HCT116 (cell line): Measurements from ENCODE around the gene SVEP1. TPM values are rescaled to one million over a fixed set of nuclear protein-coding genes. Genes with fewer than 3 reads are reported as not detected.

Experiments used
- ATAC-seq: fragments of 200-7000 bp; cut with Tn5 transposase; 2 replicates; pipeline ENCODE4 v1.9.1; 2020; ENCODE audit warnings: mild to moderate bottlenecking, moderate library complexity
- BruUV-seq: library from RNA; stranded (reverse); fragments of 400-500 nt; replicated peaks from 2 replicates; lab custom pipeline; 2021; lab: Mats Ljungman, UMichigan
- CTCF ChIA-PET: fragments of 300-600 bp; sonication (Branson Sonifier 250); formaldehyde crosslinking; loops from one replicate; lab custom pipeline; 2021; ENCODE audit warnings: antibody characterized with exemption; lab: Charles Lee
- POLR2A ChIA-PET: fragments of 300-600, 350-600 bp; sonication (Branson Sonifier 250); formaldehyde crosslinking; loops from one replicate; lab custom pipeline; 2021; ENCODE audit warnings: antibody characterized with exemption; lab: Charles Lee
- RAD21 ChIA-PET, 2 experiments: fragments of 300-600 bp; sonication (Branson Sonifier 250); formaldehyde crosslinking; loops; one replicate each; lab custom pipeline; 2023; ENCODE audit warnings: low total read pairs in 2 of 2; ENCODE audit not compliant: uncharacterized antibody in 2 of 2, unreplicated experiment in 2 of 2, low non-redundant PET in 1 of 2; lab: Charles Lee
- DNase-seq: peaks from one replicate; pipeline ENCODE4 v3.0.0-alpha.2; 2010; ENCODE audit warnings: low read depth, low spot score
- H2AFZ ChIP-seq: fragments of 200-600 bp; shearing (Covaris generic), sonication (generic); 2 replicates; pipeline ENCODE4 v1.6.1; 2017; ENCODE audit warnings: low read depth, mixed run types, mixed read lengths, antibody characterized with exemption, low read length; ENCODE audit not compliant: poor library complexity, severe bottlenecking
- H3K27ac ChIP-seq: 2 replicates; pipeline ENCODE4 v1.5.1; 2012; ENCODE audit warnings: low read depth, low read length
- H3K27me3 ChIP-seq: fragments of 200-600 bp; sonication (generic); 2 replicates; pipeline ENCODE4 v1.6.1; 2016; ENCODE audit warnings: mixed run types, low read length, mixed read lengths; ENCODE audit not compliant: insufficient read depth
- H3K36me3 ChIP-seq, 2 experiments: fragments of 200-500 bp in 1 of 2; fragments of 200-600 bp in 1 of 2; sonication (Bioruptor generic) in 1 of 2; sonication (generic) in 1 of 2; 2 replicates each; pipeline versions ENCODE4 v1.5.1 to v1.6.1; 2014 to 2016; ENCODE audit warnings: low read length in 2 of 2, inconsistent platforms in 1 of 2, mixed read lengths in 1 of 2, mixed run types in 1 of 2; ENCODE audit not compliant: insufficient read depth in 2 of 2, control insufficient read depth in 1 of 2
- H3K4me1 ChIP-seq, 2 experiments: fragments of 200-600 bp in 1 of 2; sonication (generic) in 1 of 2; 2 replicates each; pipeline versions ENCODE4 v1.5.1 to v1.6.1; 2012 to 2017; ENCODE audit warnings: low read length in 2 of 2, inconsistent platforms in 1 of 2, mild to moderate bottlenecking in 1 of 2, mixed read lengths in 1 of 2, mixed run types in 1 of 2, moderate library complexity in 1 of 2; ENCODE audit not compliant: insufficient read depth in 2 of 2, control insufficient read depth in 1 of 2
- H3K4me2 ChIP-seq: fragments of 200-600 bp; sonication (generic); 2 replicates; pipeline ENCODE4 v1.6.1; 2017; ENCODE audit warnings: mixed run types, low read length, mixed read lengths
- H3K4me3 ChIP-seq, 2 experiments: fragments of 200-600 bp in 1 of 2; sonication (generic) in 1 of 2; replicated peaks in 1 of 2; 2 replicates each; pipeline ENCODE4 v1.5.1; 2011 to 2016; ENCODE audit warnings: low read length in 2 of 2, control low read depth in 1 of 2, low read depth in 1 of 2, mild to moderate bottlenecking in 1 of 2, mixed read lengths in 1 of 2, mixed run types in 1 of 2
- H3K79me2 ChIP-seq: fragments of 200-600 bp; sonication (generic); 2 replicates; pipeline ENCODE4 v1.6.1; 2017; ENCODE audit warnings: mild to moderate bottlenecking, mixed run types, low read length, moderate library complexity, mixed read lengths; ENCODE audit not compliant: insufficient read depth
- H3K9ac ChIP-seq: fragments of 200-600 bp; sonication (generic); 2 replicates; pipeline ENCODE4 v1.6.1; 2016; ENCODE audit warnings: low read length, mixed read lengths
- H3K9me2 ChIP-seq: fragments of 200-600 bp; sonication (generic), shearing (Covaris generic); 2 replicates; pipeline ENCODE4 v1.6.1; 2017; ENCODE audit warnings: mixed run types, mild to moderate bottlenecking, moderate library complexity; ENCODE audit not compliant: insufficient read depth
- H3K9me3 ChIP-seq, 2 experiments: fragments of 200-500 bp in 1 of 2; fragments of 200-600 bp in 1 of 2; sonication (Bioruptor generic) in 1 of 2; sonication (generic) in 1 of 2; 2 replicates each; pipeline ENCODE4 v1.6.1; 2014 to 2017; ENCODE audit warnings: low read length in 2 of 2, mixed read lengths in 2 of 2, inconsistent platforms in 1 of 2, low read depth in 1 of 2, mild to moderate bottlenecking in 1 of 2, mixed run types in 1 of 2, moderate library complexity in 1 of 2; ENCODE audit not compliant: control insufficient read depth in 1 of 2, insufficient read depth in 1 of 2
- H4K20me1 ChIP-seq: fragments of 200-600 bp; sonication (generic), shearing (Covaris generic); 2 replicates; pipeline ENCODE4 v1.6.1; 2017; ENCODE audit warnings: mixed run types, mild to moderate bottlenecking, moderate library complexity; ENCODE audit not compliant: insufficient read depth
- ATF3 ChIP-seq: IDR thresholded peaks from 2 replicates; pipeline ENCODE4 v1.6.1; 2012
- CBX3 ChIP-seq: IDR thresholded peaks from 2 replicates; pipeline ENCODE4 v1.6.1; 2012; ENCODE audit warnings: low read depth
- CEBPB ChIP-seq: IDR thresholded peaks from 2 replicates; pipeline ENCODE4 v1.6.1; 2012; ENCODE audit warnings: low read depth
- EZH2 ChIP-seq: fragments of 200-600 bp; sonication (generic); IDR thresholded peaks from 2 replicates; pipeline ENCODE4 v1.6.1; 2017; ENCODE audit warnings: antibody characterized with exemption, mixed run types
- EZH2phosphoT487 ChIP-seq: fragments of 200-600 bp; IDR thresholded peaks from 2 replicates; pipeline ENCODE4 v1.6.1; 2018; ENCODE audit warnings: antibody characterized with exemption, borderline replicate concordance
- FOSL1 ChIP-seq: IDR thresholded peaks from 2 replicates; pipeline ENCODE4 v1.6.1; 2012; ENCODE audit warnings: low read depth
- MAX ChIP-seq: IDR thresholded peaks from 2 replicates; pipeline ENCODE4 v1.6.1; 2012
- POLR2A ChIP-seq: IDR thresholded peaks from 2 replicates; pipeline ENCODE4 v1.7.0; 2011; ENCODE audit warnings: borderline replicate concordance; ENCODE audit not compliant: insufficient read depth, insufficient read length; ENCODE audit errors: extremely low read depth
- RAD21 ChIP-seq: IDR thresholded peaks from 2 replicates; pipeline ENCODE4 v1.6.1; 2012; ENCODE audit warnings: low read depth, mild to moderate bottlenecking
- REST ChIP-seq: IDR thresholded peaks from 2 replicates; pipeline ENCODE4 v1.6.1; 2012; ENCODE audit warnings: low read depth
- SIN3A ChIP-seq: IDR thresholded peaks from 2 replicates; pipeline ENCODE4 v1.6.1; 2012; ENCODE audit warnings: low read depth
- SRF ChIP-seq: IDR thresholded peaks from 2 replicates; pipeline ENCODE4 v1.6.1; 2012; ENCODE audit warnings: low read depth
- TCF7L2 ChIP-seq: IDR thresholded peaks from 2 replicates; pipeline ENCODE4 v1.7.0; 2011; ENCODE audit warnings: borderline replicate concordance, inconsistent platforms; ENCODE audit not compliant: insufficient read depth, insufficient read length; ENCODE audit errors: extremely low read depth
- YY1 ChIP-seq: IDR thresholded peaks from 2 replicates; pipeline ENCODE4 v1.6.1; 2011; ENCODE audit warnings: low read length, low read depth, moderate library complexity, mild to moderate bottlenecking; ENCODE audit not compliant: insufficient replicate concordance; ENCODE audit errors: extremely low read depth
- ZBTB33 ChIP-seq: IDR thresholded peaks from 2 replicates; pipeline ENCODE4 v1.6.1; 2011; ENCODE audit warnings: mild to moderate bottlenecking, low read length, moderate library complexity; ENCODE audit not compliant: insufficient replicate concordance; ENCODE audit errors: extremely low read depth
- ZFX ChIP-seq: fragments of 450-650 bp; IDR thresholded peaks from 2 replicates; pipeline ENCODE4 v1.6.1; 2017
- ZNF274 ChIP-seq: fragments of 200-500 bp; sonication (Bioruptor generic); IDR thresholded peaks from 2 replicates; pipeline ENCODE4 v1.6.1; 2014; ENCODE audit warnings: mild to moderate bottlenecking, low read depth, low read length, inconsistent platforms
- intact Hi-C: fragments of 100-400 bp; cut with micrococcal nuclease; formaldehyde crosslinking; loops from 2 replicates; pipeline ENCODE4 v1.10.0; 2022
- total RNA-seq: library from RNA; stranded (reverse); gene quantifications from one replicate; pipeline ENCODE4 v1.2.1, GENCODE V29; 2021; ENCODE audit not compliant: unreplicated experiment
- TF ChIP-seq, protein P1 (sequence below), 3 experiments: fragments of 200-600 bp in 1 of 3; sonication (generic) in 1 of 3; IDR thresholded peaks in 2 of 3; conservative IDR thresholded peaks in 1 of 3; 2 replicates each; pipeline ENCODE4 v1.5.1; 2012 to 2017; ENCODE audit warnings: low read depth in 2 of 3, low read length in 2 of 3, antibody characterized with exemption in 1 of 3, borderline replicate concordance in 1 of 3, control low read depth in 1 of 3, mild to moderate bottlenecking in 1 of 3, mixed read lengths in 1 of 3, mixed run types in 1 of 3, moderate library complexity in 1 of 3; ENCODE audit not compliant: insufficient read depth in 1 of 3

SVEP1 gene
- total RNA-seq, 1 experiment from 2014 or later = 0.15 TPM

- intact Hi-C loops = no loop called here
- DNase-seq (no peak), ATAC-seq (no peak)
- Histone ChIP-seq H3K4me3 (no peak overlapping the region), H3K27me3 (no peaks in the 10 kb centered on the region), H3K9ac (no peak overlapping the region), H3K9me3 (no peaks in the 10 kb centered on the region), H3K79me2 (no peaks in the 10 kb centered on the region), H3K27ac (no peak overlapping the region), H3K36me3 (no peaks in the 10 kb centered on the region), H3K9me2 (no peaks in the 10 kb centered on the region), H4K20me1 (no peaks in the 10 kb centered on the region), H2AFZ (no peak overlapping the region), H3K4me2 (no peak overlapping the region), H3K4me1 (peaks cover 4 to 6% of the 10 kb centered on the region in 2 experiments; a peak in 3 of 4 replicates)
- RAD21 ChIA-PET = no interaction called here
- CTCF ChIA-PET = no interaction called here
- POLR2A ChIA-PET = no interaction called here
- no TSS peak for BruUV-seq
- TF ChIP-seq FOSL1 (no peak), SRF (no peak), ZNF274 (no peak), ATF3 (no peak), EZH2 (no peak), CEBPB (no peak), TCF7L2 (no peak), ZBTB33 (no peak), RAD21 (no peak), MAX (no peak), REST (no peak), CBX3 (no peak), SIN3A (no peak), YY1 (no peak), ZFX (no peak), EZH2phosphoT487 (no peak), POLR2A (no peak)
- TF ChIP-seq, protein P1, sequence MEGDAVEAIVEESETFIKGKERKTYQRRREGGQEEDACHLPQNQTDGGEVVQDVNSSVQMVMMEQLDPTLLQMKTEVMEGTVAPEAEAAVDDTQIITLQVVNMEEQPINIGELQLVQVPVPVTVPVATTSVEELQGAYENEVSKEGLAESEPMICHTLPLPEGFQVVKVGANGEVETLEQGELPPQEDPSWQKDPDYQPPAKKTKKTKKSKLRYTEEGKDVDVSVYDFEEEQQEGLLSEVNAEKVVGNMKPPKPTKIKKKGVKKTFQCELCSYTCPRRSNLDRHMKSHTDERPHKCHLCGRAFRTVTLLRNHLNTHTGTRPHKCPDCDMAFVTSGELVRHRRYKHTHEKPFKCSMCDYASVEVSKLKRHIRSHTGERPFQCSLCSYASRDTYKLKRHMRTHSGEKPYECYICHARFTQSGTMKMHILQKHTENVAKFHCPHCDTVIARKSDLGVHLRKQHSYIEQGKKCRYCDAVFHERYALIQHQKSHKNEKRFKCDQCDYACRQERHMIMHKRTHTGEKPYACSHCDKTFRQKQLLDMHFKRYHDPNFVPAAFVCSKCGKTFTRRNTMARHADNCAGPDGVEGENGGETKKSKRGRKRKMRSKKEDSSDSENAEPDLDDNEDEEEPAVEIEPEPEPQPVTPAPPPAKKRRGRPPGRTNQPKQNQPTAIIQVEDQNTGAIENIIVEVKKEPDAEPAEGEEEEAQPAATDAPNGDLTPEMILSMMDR (IDR thresholded peaks at IDR 0.05 in 2 of 3, conservative IDR thresholded peaks at IDR 0.05 in 1 of 3; ENCODE audit: borderline replicate concordance in 1 of 3, insufficient read depth in 1 of 3, low read depth in 2 of 3, low read length in 2 of 3) = no peak
These were observed 24.6 kb upstream of the SVEP1 start for GRCh38 chr9:110604171-110604601.
